ENCODE data around the gene ARF3. TPM values are rescaled to one million over a fixed set of nuclear protein-coding genes. Genes with fewer than 3 reads are reported as not detected.

ARF3 gene
- total RNA-seq, 1 experiment from 2014 or later, result 76.3 TPM

Small RNAs within 50 kb of the gene (small RNA-seq; reads per million reads assigned to genes)
- gene AC073610.1 (not detected), gene RNU6-600P (not detected), gene RNU6-940P (not detected)

Other genes starting within 250 kb of the ARF3 start
- 14.1 and 16.7 TPM in 2 replicates for gene CCNT1, start 240.8 kb downstream of the ARF3 start, total RNA-seq (2014; rRNA removed; shearing (Covaris generic))
- 46.3 and 47.4 TPM in 2 replicates for gene ADCY6, start 168.4 kb downstream of the ARF3 start, total RNA-seq (2014; rRNA removed; shearing (Covaris generic))
- 19.8 and 22.4 TPM in 2 replicates for gene CACNB3, start 139.0 kb downstream of the ARF3 start, total RNA-seq (2014; rRNA removed; shearing (Covaris generic))
- gene DDX23, start 105.3 kb downstream of the ARF3 start, total RNA-seq (2014; rRNA removed; shearing (Covaris generic)), result 103 and 104 TPM in 2 replicates
- 8.7 and 9.8 TPM in 2 replicates for gene RND1, start 91.6 kb downstream of the ARF3 start, total RNA-seq (2014; rRNA removed; shearing (Covaris generic))
- 16.5 and 19.1 TPM in 2 replicates for gene FKBP11, start 32.0 kb downstream of the ARF3 start, total RNA-seq (2014; rRNA removed; shearing (Covaris generic))
- 0.16 and 0.71 TPM in 2 replicates for gene WNT10B, start 14.2 kb upstream of the ARF3 start, total RNA-seq (2014; rRNA removed; shearing (Covaris generic))
- not detected in 2 replicates for gene WNT1, start 20.8 kb upstream of the ARF3 start, total RNA-seq (2014; rRNA removed; shearing (Covaris generic))
- 0.66 and 0.83 TPM in 2 replicates for gene DDN, start 41.9 kb upstream of the ARF3 start, total RNA-seq (2014; rRNA removed; shearing (Covaris generic))
- 38.4 and 50.4 TPM in 2 replicates for gene PRKAG1, start 61.3 kb upstream of the ARF3 start, total RNA-seq (2014; rRNA removed; shearing (Covaris generic))
- 28.3 and 32.4 TPM in 2 replicates for gene KMT2D, start 103.3 kb upstream of the ARF3 start, total RNA-seq (2014; rRNA removed; shearing (Covaris generic))
- gene RHEBL1, start 112.5 kb upstream of the ARF3 start, total RNA-seq (2014; rRNA removed; shearing (Covaris generic)), result 1.4 and 1.7 TPM in 2 replicates
- 0.28 TPM in 1 of 2 replicates, not detected in the other for gene DHH, start 137.3 kb upstream of the ARF3 start, total RNA-seq (2014; rRNA removed; shearing (Covaris generic))
- 16.1 and 24.6 TPM in 2 replicates for gene LMBR1L, start 153.4 kb upstream of the ARF3 start, total RNA-seq (2014; rRNA removed; shearing (Covaris generic))
- gene TUBA1B, start 173.9 kb upstream of the ARF3 start, total RNA-seq (2014; rRNA removed; shearing (Covaris generic)), result 2,713 and 2,908 TPM in 2 replicates
- gene TUBA1A, start 231.6 kb upstream of the ARF3 start, total RNA-seq (2014; rRNA removed; shearing (Covaris generic)), result 6.1 and 7.3 TPM in 2 replicates

Measured in HT-29 (cell line).